Fibroblast of peridontal ligament (primary cell): ENCODE data around the gene ZNF23.

Source experiments
- DNase-seq: peaks from one replicate; pipeline ENCODE4 v3.0.0-alpha.2; 2010; ENCODE audit errors: extremely low read depth

ZNF23 gene

GRCh38 chr16:71426880-71427615 is 35.0 kb downstream of the ZNF23 start:
- no peak for DNase-seq

GRCh38 chr16:71426069-71426879 is 35.8 kb downstream of the ZNF23 start:
- DNase-seq = peak; percentile 62

- no peak for DNase-seq
These were observed 36.3 kb downstream of the ZNF23 start for GRCh38 chr16:71425746-71426068.

DNA sequence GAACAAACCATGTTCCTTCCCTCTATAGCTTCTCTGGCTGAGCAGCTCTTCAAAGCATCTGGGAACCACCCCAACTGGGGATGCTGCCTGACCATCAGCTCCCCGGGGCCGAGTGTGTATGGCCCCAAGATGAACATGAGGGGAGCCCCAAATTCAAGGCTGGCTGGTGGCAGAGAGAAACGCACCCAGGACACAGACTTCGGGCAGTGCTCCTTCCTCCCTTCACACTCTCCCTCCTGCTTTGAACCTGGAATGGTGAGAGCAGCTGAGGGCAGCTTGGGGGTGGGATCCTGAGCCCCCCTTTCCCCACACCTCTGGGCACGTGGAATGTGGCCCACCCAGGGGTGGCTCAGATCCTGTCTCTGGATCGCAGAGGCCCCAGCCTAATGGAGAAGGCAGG is 37.4 kb downstream of the ZNF23 start:
- DNase-seq = no peak

GRCh38 chr16:71423865-71424264 is 38.2 kb downstream of the ZNF23 start:
- DNase-seq = no peak

- no peak for DNase-seq
These were observed 39.0 kb downstream of the ZNF23 start for GRCh38 chr16:71423016-71423415.

- DNase-seq = no peak
These were observed 40.1 kb downstream of the ZNF23 start for GRCh38 chr16:71421911-71422310.

GRCh38 chr16:71414038-71414437 is 48.0 kb downstream of the ZNF23 start:
- DNase-seq = no peak

GRCh38 chr16:71413341-71413740 is 48.7 kb downstream of the ZNF23 start:
- no peak for DNase-seq

DNA sequence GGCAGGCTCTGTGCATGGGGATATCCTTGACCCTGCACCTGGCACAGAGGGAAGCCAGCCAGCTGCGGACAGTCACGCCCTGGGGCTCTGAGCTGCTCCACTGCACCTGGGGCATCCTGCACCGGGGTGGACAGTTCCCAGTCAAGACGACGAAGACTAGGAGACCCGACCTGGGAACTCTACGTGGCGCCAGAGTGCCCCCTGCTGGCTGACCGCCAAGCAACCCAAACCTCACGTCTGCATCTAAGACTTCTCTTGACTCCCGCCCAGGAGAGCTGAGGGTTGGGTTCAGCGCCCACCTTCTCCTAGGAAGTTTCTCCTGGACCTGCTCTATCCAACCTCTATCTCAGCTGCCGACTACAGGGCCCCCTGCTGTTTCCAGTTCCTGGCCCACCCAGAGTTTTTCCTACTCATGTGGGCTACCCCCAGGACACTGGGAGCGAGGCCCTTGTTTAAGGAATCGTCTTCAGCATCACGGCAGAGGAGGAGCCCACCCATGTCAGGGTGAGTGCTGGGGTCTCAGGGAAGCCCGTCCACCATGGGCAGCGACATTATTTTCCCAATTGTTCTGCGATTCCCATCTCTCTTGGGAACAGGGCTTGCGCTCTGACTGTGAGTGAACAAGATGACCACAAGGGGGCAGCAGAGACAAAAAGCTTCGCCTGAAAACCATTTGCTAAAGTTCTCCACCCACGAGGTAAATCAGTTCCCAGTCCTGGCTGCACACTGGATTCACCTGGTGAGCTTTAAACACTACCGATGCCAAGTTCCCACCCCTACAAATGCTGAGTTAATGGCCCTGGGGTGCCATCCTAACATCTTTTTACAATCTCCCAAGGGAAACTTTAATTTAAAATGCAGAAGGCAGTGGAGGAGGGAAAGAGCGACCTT is 49.5 kb downstream of the ZNF23 start:
- DNase-seq = peak; percentile 76

GRCh38 chr16:71410146-71410545 is 51.9 kb downstream of the ZNF23 start:
- DNase-seq = no peak

- DNase-seq = no peak
These were observed 52.9 kb downstream of the ZNF23 start for GRCh38 chr16:71409011-71409775.

DNA sequence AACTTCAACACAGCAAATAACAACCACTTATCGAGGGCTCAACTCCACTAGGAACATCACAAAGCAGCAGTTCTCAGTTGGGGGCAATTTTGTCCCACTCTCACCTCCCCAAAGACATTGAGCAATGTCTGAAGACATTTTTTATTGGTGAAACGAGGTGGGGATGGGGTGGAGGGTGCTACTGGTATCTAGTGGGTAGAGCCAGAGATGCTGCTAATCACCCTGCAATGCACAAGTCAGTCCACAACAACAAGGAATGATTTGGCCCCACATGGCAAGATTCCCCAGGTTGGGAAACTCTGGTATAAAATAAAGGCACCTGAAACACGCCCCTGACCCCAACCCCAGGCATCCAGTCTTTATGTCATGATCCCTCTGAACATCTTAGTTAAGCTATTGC is 53.5 kb downstream of the ZNF23 start:
- DNase-seq = no peak

DNA sequence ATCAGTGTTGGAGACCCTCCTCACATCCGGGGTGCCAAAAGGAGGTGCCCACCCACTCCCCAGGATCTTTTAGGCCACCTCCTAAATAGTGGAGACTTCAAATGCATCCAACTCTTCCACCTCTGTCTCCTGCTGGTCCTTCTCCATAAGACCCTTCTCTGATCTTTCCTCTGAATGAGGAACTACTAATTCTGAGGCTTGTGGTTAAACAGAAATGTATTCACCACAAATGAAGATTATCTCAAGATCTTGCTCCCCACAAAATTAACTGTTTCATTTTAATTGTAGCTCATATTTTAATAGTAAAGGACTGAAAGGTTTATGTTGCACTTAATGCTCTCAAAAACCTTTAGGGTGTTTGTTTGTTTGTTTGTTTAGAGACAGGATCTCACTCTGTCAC is 54.3 kb downstream of the ZNF23 start:
- no peak for DNase-seq

- no peak for DNase-seq
These were observed 55.3 kb downstream of the ZNF23 start for GRCh38 chr16:71406724-71407123.

DNA sequence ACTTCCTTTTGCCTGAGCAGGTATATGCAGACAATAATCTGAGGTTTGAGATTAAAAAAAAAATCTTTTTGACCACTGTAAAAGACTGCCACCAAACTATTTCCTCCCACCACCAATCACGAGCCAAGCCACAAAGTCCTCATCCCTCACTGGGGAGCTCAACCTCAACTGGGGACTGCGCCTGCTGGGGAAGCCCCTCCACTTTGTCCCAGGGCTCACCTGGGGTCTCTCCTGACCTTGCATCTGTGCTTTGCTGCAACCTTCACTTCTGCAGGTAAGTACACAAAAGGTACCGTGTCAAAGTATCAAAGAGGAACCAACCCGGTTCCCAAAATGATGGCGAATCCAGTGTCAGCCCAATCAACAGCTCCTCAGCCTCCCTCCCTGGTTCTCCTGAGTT is 55.7 kb downstream of the ZNF23 start:
- no peak for DNase-seq

- no peak for DNase-seq
These were observed 57.7 kb downstream of the ZNF23 start for GRCh38 chr16:71404364-71404763.

GRCh38 chr16:71402674-71403073 is 59.4 kb downstream of the ZNF23 start:
- no peak for DNase-seq

- DNase-seq = no peak
These were observed 60.0 kb downstream of the ZNF23 start for GRCh38 chr16:71402007-71402406.

DNA sequence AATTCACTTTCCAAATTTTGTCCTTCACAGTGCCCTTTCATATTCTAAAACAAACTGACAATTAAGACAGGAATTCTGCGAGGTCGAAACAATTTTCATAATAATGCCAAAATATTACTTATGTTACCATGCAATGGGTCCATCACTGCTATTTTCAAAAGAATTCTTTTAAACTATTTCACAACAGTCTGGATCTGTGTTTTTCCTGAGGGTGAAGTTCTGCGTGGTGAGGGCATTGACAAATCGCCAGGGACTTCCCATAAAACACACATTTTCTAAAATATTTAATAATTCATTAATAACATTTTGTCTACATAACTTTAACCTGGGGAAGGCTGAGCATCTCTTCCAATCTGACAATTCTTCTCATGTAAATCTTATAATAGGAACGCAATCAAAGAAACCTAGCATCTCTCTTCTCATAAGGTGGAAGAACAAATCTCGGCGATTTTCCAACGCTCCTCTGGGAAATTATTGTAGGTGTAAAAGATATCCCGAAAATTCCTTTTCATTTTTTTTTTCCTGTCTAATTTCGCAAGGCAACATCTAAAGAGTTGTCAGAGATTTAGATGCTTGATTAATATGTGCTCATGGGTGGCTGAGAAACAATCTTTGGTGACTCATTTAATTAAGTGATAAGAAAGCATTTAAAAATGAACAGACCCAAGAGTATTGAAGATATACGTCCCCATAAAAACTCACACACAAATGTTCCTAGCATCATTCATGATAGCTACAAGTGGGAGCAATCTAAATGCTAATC is 62.1 kb downstream of the ZNF23 start:
- DNase-seq = no peak
